ENCODE data around the gene DDX54.
"Not testable (repeated sequence)": the region's sequence is repeated elsewhere in the genome, so short reads cannot be mapped to it uniquely, and the experiment has no call there.

DDX54 gene

GRCh38 chr12:113211160-113211559 is 25.9 kb upstream of the DDX54 start:
- Histone ChIP-seq H3K4me1 (ENCODE audit: control insufficient read depth, insufficient read depth, low read length) (no peaks in the 10 kb centered on the region), H3K4me3 (ENCODE audit: low read length) (no peak overlapping the region), H3K9me3 (ENCODE audit: control insufficient read depth, insufficient read depth, low read length) (no peaks in the 10 kb centered on the region), H3K27me3 (ENCODE audit: control insufficient read depth, insufficient read depth, low read length) (no peaks in the 10 kb centered on the region), H3K36me3 (ENCODE audit: control insufficient read depth, insufficient read depth, low read length) (no peaks in the 10 kb centered on the region), H3K27ac (ENCODE audit: low read length) (no peak overlapping the region)
- no peak for DNase-seq (ENCODE audit: low read depth, low spot score)
- no CpG with 5 or more reads among the region's 6 CpGs for WGBS (ENCODE audit: insufficient coverage, insufficient read length)

DNA sequence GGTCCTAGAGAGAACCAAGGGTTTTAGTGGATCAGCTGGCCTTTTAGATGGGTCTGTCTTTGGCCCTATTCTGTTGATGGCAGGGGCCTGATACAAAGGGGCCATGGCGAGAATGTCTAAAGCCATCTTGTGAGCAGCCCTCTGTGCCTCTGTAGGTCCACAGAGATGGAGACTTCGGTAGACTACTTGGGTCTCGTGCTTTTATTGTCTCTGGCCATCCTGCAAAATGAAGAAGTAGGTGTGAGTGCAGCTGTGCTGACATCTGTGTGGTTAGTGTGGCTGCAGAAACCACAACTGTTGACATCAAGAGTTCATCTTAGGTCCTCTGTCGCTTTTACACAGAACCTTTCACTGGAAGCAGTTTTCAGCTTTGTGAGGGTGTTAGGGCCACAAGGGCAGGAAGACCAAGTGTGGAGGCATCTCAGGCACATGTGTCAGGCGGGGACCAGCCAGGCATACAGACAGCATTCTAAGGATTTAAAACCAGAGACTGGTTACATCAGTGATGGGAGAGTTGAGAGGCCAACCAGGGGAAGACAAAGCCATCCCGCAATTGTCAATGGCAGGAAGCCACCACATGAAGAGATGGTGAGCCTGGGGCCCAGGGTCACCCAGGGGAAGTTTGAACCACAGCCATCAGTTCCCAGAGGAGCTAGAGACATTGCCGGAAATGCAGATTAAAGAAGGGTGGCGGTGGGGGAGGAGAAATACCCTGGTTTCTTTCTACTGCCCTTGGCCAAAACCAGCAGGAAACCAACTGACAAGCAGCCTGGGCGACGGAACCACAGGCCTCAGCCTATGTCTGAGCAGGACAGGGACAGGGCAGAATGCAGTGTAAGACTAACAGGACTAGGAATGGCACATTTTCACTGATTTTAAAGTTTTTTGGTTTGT is 23.0 kb upstream of the DDX54 start:
- Histone ChIP-seq H3K4me1 (ENCODE audit: control insufficient read depth, insufficient read depth, low read length) (no peaks in the 10 kb centered on the region), H3K9me3 (ENCODE audit: control insufficient read depth, insufficient read depth, low read length) (no peaks in the 10 kb centered on the region), H3K27ac (ENCODE audit: low read length) (no peak overlapping the region), H3K27me3 (ENCODE audit: control insufficient read depth, insufficient read depth, low read length) (no peaks in the 10 kb centered on the region), H3K36me3 (ENCODE audit: control insufficient read depth, insufficient read depth, low read length) (no peaks in the 10 kb centered on the region), H3K4me3 (ENCODE audit: low read length) (no peak overlapping the region)
- no peak for DNase-seq (ENCODE audit: low read depth, low spot score)
- WGBS (ENCODE audit: insufficient coverage, insufficient read length), result no CpG with 5 or more reads among the region's 10 CpGs

DNA sequence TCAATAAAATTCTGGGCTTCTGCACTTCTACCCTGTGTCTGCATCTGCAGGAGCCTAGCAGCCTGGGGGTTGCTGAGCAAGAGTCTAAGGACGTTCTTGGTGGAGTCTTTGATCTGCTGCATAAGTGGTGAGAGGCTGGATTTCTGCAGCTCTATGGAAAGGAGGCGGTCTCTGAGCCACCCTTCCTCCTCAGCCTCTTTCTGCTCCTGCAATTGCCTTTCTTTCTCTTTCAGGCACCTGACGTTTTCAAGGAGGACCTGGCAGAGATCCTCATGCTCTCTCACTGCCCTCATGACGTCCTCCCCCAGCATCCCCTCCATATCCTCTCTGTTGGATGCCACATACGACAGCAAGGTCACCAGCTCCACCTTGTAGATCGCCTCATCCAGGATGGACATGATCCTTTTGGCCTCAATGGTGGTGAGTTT is 22.3 kb upstream of the DDX54 start:
- no peaks in the 10 kb centered on the region for H3K36me3 ChIP-seq (ENCODE audit: control insufficient read depth, insufficient read depth, low read length)
- no peaks in the 10 kb centered on the region for H3K4me1 ChIP-seq (ENCODE audit: control insufficient read depth, insufficient read depth, low read length)
- no CpG with 5 or more reads among the region's 6 CpGs for WGBS (ENCODE audit: insufficient coverage, insufficient read length)
- H3K27me3 ChIP-seq (ENCODE audit: control insufficient read depth, insufficient read depth, low read length), result no peaks in the 10 kb centered on the region
- no peak overlapping the region for H3K4me3 ChIP-seq (ENCODE audit: low read length)
- no peaks in the 10 kb centered on the region for H3K9me3 ChIP-seq (ENCODE audit: control insufficient read depth, insufficient read depth, low read length)
- DNase-seq (ENCODE audit: low read depth, low spot score), result no peak
- H3K27ac ChIP-seq (ENCODE audit: low read length), result no peak overlapping the region

- not testable (repeated sequence) for H3K4me1 ChIP-seq (ENCODE audit: control insufficient read depth, insufficient read depth, low read length); H3K36me3 ChIP-seq (ENCODE audit: control insufficient read depth, insufficient read depth, low read length); DNase-seq (ENCODE audit: low read depth, low spot score); H3K9me3 ChIP-seq (ENCODE audit: control insufficient read depth, insufficient read depth, low read length); H3K4me3 ChIP-seq (ENCODE audit: low read length); H3K27me3 ChIP-seq (ENCODE audit: control insufficient read depth, insufficient read depth, low read length); H3K27ac ChIP-seq (ENCODE audit: low read length)
- WGBS (ENCODE audit: insufficient coverage, insufficient read length), result no CpG with 5 or more reads among the region's 5 CpGs
These were observed 21.5 kb upstream of the DDX54 start for GRCh38 chr12:113206802-113207201.

GRCh38 chr12:113204804-113205203 is 19.5 kb upstream of the DDX54 start:
- no CpG with 5 or more reads among the region's 3 CpGs for WGBS (ENCODE audit: insufficient coverage, insufficient read length)
- DNase-seq (ENCODE audit: low read depth, low spot score), result no peak
- Histone ChIP-seq H3K27me3 (ENCODE audit: control insufficient read depth, insufficient read depth, low read length) (no peaks in the 10 kb centered on the region), H3K4me3 (ENCODE audit: low read length) (no peak overlapping the region), H3K36me3 (ENCODE audit: control insufficient read depth, insufficient read depth, low read length) (no peaks in the 10 kb centered on the region), H3K9me3 (ENCODE audit: control insufficient read depth, insufficient read depth, low read length) (no peaks in the 10 kb centered on the region), H3K4me1 (ENCODE audit: control insufficient read depth, insufficient read depth, low read length) (no peaks in the 10 kb centered on the region), H3K27ac (ENCODE audit: low read length) (no peak overlapping the region)

GRCh38 chr12:113203852-113204760 is 18.8 kb upstream of the DDX54 start:
- Histone ChIP-seq H3K36me3 (ENCODE audit: control insufficient read depth, insufficient read depth, low read length) (no peaks in the 10 kb centered on the region), H3K9me3 (ENCODE audit: control insufficient read depth, insufficient read depth, low read length) (no peaks in the 10 kb centered on the region), H3K4me3 (ENCODE audit: low read length) (no peak overlapping the region), H3K4me1 (ENCODE audit: control insufficient read depth, insufficient read depth, low read length) (no peaks in the 10 kb centered on the region), H3K27me3 (ENCODE audit: control insufficient read depth, insufficient read depth, low read length) (no peaks in the 10 kb centered on the region), H3K27ac (ENCODE audit: low read length) (no peak overlapping the region)
- WGBS (ENCODE audit: insufficient coverage, insufficient read length), result no CpG with 5 or more reads among the region's 8 CpGs
- DNase-seq (ENCODE audit: low read depth, low spot score), result no peak

- WGBS (ENCODE audit: insufficient coverage, insufficient read length), result no CpG with 5 or more reads among the region's 4 CpGs
- no peak overlapping the region for H3K27ac ChIP-seq (ENCODE audit: low read length)
- no peaks in the 10 kb centered on the region for H3K9me3 ChIP-seq (ENCODE audit: control insufficient read depth, insufficient read depth, low read length)
- H3K36me3 ChIP-seq (ENCODE audit: control insufficient read depth, insufficient read depth, low read length), result no peaks in the 10 kb centered on the region
- no peak overlapping the region for H3K4me3 ChIP-seq (ENCODE audit: low read length)
- no peaks in the 10 kb centered on the region for H3K4me1 ChIP-seq (ENCODE audit: control insufficient read depth, insufficient read depth, low read length)
- no peak for DNase-seq (ENCODE audit: low read depth, low spot score)
- no peaks in the 10 kb centered on the region for H3K27me3 ChIP-seq (ENCODE audit: control insufficient read depth, insufficient read depth, low read length)
These were observed 17.2 kb upstream of the DDX54 start for GRCh38 chr12:113202300-113203075.

GRCh38 chr12:113201187-113202177 is 16.2 kb upstream of the DDX54 start:
- H3K27me3 ChIP-seq (ENCODE audit: control insufficient read depth, insufficient read depth, low read length), result no peaks in the 10 kb centered on the region
- no peaks in the 10 kb centered on the region for H3K9me3 ChIP-seq (ENCODE audit: control insufficient read depth, insufficient read depth, low read length)
- H3K27ac ChIP-seq (ENCODE audit: low read length), result no peak overlapping the region
- no peak overlapping the region for H3K4me3 ChIP-seq (ENCODE audit: low read length)
- no peak for DNase-seq (ENCODE audit: low read depth, low spot score)
- WGBS (ENCODE audit: insufficient coverage, insufficient read length), result no CpG with 5 or more reads among the region's 14 CpGs
- no peaks in the 10 kb centered on the region for H3K36me3 ChIP-seq (ENCODE audit: control insufficient read depth, insufficient read depth, low read length)
- H3K4me1 ChIP-seq (ENCODE audit: control insufficient read depth, insufficient read depth, low read length), result no peaks in the 10 kb centered on the region

GRCh38 chr12:113200021-113200797 is 14.9 kb upstream of the DDX54 start:
- Histone ChIP-seq H3K36me3 (ENCODE audit: control insufficient read depth, insufficient read depth, low read length) (no peaks in the 10 kb centered on the region), H3K27me3 (ENCODE audit: control insufficient read depth, insufficient read depth, low read length) (no peaks in the 10 kb centered on the region), H3K27ac (ENCODE audit: low read length) (no peak overlapping the region), H3K4me1 (ENCODE audit: control insufficient read depth, insufficient read depth, low read length) (no peaks in the 10 kb centered on the region), H3K4me3 (ENCODE audit: low read length) (no peak overlapping the region), H3K9me3 (ENCODE audit: control insufficient read depth, insufficient read depth, low read length) (no peaks in the 10 kb centered on the region)
- no peak for DNase-seq (ENCODE audit: low read depth, low spot score)
- no CpG with 5 or more reads among the region's 12 CpGs for WGBS (ENCODE audit: insufficient coverage, insufficient read length)

All from iPS DF 6.9 (cell line).